ENCODE measurements around the gene KRTAP5-10.
"Not testable (repeated sequence)": the region's sequence is repeated elsewhere in the genome, so short reads cannot be mapped to it uniquely, and the experiment has no call there.

Gene KRTAP5-10

GRCh38 chr11:71535825-71536224, 29.5 kb upstream of the KRTAP5-10 start:
- Histone ChIP-seq H3K27ac (ENCODE audit: low read depth, low read length) (no peak overlapping the region), H3K36me3 (ENCODE audit: control insufficient read depth, low read length) (no peaks in the 10 kb centered on the region), H4K20me1 (ENCODE audit: control insufficient read depth, insufficient read depth, low read depth, low read length) (no peaks in the 10 kb centered on the region), H3F3A (ENCODE audit: control insufficient read depth, insufficient read depth) (no peaks in the 10 kb centered on the region), H3K4me1 (ENCODE audit: control insufficient read depth, low read length) (no peaks in the 10 kb centered on the region), H3K79me2 (ENCODE audit: control insufficient read depth, low read length) (no peaks in the 10 kb centered on the region), H3K9me2 (replicated peaks; ENCODE audit: control insufficient read depth, low read length) (no peaks in the 10 kb centered on the region), H3K4me2 (ENCODE audit: low read length) (no peak overlapping the region), H3K4me3 (ENCODE audit: low read length) (no peak overlapping the region), H3K27me3 (ENCODE audit: control insufficient read depth, low read length) (peaks cover 4% of the 10 kb centered on the region), H3K9me3 (ENCODE audit: control insufficient read depth, insufficient read depth, low read length) (peaks cover 3% of the 10 kb centered on the region)
- TF ChIP-seq, protein P1, sequence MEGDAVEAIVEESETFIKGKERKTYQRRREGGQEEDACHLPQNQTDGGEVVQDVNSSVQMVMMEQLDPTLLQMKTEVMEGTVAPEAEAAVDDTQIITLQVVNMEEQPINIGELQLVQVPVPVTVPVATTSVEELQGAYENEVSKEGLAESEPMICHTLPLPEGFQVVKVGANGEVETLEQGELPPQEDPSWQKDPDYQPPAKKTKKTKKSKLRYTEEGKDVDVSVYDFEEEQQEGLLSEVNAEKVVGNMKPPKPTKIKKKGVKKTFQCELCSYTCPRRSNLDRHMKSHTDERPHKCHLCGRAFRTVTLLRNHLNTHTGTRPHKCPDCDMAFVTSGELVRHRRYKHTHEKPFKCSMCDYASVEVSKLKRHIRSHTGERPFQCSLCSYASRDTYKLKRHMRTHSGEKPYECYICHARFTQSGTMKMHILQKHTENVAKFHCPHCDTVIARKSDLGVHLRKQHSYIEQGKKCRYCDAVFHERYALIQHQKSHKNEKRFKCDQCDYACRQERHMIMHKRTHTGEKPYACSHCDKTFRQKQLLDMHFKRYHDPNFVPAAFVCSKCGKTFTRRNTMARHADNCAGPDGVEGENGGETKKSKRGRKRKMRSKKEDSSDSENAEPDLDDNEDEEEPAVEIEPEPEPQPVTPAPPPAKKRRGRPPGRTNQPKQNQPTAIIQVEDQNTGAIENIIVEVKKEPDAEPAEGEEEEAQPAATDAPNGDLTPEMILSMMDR (IDR thresholded peaks at IDR 0.05; ENCODE audit: low read depth, low read length, poor library complexity, severe bottlenecking): no peak
- TF ChIP-seq EZH2phosphoT487 (IDR thresholded peaks at IDR 0.05; ENCODE audit: borderline replicate concordance, low read length): no peak

- Histone ChIP-seq H3F3A (ENCODE audit: control insufficient read depth, insufficient read depth) (no peaks in the 10 kb centered on the region), H3K27me3 (ENCODE audit: control insufficient read depth, low read length) (peaks cover 10% of the 10 kb centered on the region), H3K79me2 (ENCODE audit: control insufficient read depth, low read length) (no peaks in the 10 kb centered on the region), H3K4me2 (ENCODE audit: low read length) (no peak overlapping the region), H3K36me3 (ENCODE audit: control insufficient read depth, low read length) (no peaks in the 10 kb centered on the region), H4K20me1 (ENCODE audit: control insufficient read depth, insufficient read depth, low read depth, low read length) (no peaks in the 10 kb centered on the region), H3K9me3 (ENCODE audit: control insufficient read depth, insufficient read depth, low read length) (peaks cover 3% of the 10 kb centered on the region), H3K4me1 (ENCODE audit: control insufficient read depth, low read length) (no peaks in the 10 kb centered on the region), H3K9me2 (replicated peaks; ENCODE audit: control insufficient read depth, low read length) (no peaks in the 10 kb centered on the region), H3K27ac (ENCODE audit: low read depth, low read length) (no peak overlapping the region), H3K4me3 (ENCODE audit: low read length) (no peak overlapping the region)
- TF ChIP-seq, protein P1 (IDR thresholded peaks at IDR 0.05; ENCODE audit: low read depth, low read length, poor library complexity, severe bottlenecking): no peak
- TF ChIP-seq EZH2phosphoT487 (IDR thresholded peaks at IDR 0.05; ENCODE audit: borderline replicate concordance, low read length): no peak
Observed at GRCh38 chr11:71537537-71537936, 27.8 kb upstream of the KRTAP5-10 start.

DNA sequence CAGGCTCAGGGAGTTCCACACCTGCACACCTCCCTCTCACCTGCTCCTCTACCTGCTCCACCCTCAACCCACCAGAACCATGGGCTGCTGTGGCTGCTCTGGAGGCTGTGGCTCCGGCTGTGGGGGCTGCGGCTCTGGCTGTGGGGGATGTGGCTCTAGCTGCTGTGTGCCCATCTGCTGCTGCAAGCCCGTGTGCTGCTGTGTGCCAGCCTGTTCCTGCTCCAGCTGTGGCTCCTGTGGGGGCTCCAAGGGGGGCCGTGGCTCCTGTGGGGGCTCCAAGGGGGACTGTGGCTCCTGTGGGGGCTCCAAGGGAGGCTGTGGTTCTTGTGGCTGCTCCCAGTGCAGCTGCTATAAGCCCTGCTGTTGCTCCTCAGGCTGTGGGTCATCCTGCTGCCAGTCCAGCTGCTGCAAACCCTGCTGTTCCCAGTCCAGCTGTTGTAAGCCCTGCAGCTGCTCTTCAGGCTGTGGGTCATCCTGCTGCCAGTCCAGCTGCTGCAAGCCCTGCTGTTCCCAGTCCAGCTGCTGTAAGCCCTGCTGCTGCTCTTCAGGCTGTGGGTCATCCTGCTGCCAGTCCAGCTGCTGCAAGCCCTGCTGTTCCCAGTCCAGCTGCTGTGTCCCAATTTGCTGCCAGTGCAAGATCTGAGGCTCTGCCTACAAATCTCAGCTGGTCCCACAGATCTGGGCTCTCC, 27.2 kb upstream of the KRTAP5-10 start, which contains the start of gene KRTAP5-8:
TSS of gene KRTAP5-8 (plus strand) at position 49 of the 689 bp plus-strand sequence. CDS start at position 80, 31 bp downstream.
- H3K4me3 ChIP-seq (ENCODE audit: low read length); H3K79me2 ChIP-seq (ENCODE audit: control insufficient read depth, low read length); H3K9me3 ChIP-seq (ENCODE audit: control insufficient read depth, insufficient read depth, low read length); H3K27ac ChIP-seq (ENCODE audit: low read depth, low read length); H3K9me2 ChIP-seq (replicated peaks; ENCODE audit: control insufficient read depth, low read length); H3F3A ChIP-seq (ENCODE audit: control insufficient read depth, insufficient read depth); H3K4me1 ChIP-seq (ENCODE audit: control insufficient read depth, low read length); H3K36me3 ChIP-seq (ENCODE audit: control insufficient read depth, low read length); H4K20me1 ChIP-seq (ENCODE audit: control insufficient read depth, insufficient read depth, low read depth, low read length); H3K4me2 ChIP-seq (ENCODE audit: low read length): not testable (repeated sequence)
- peaks cover 13% of the 10 kb centered on the region for H3K27me3 ChIP-seq (ENCODE audit: control insufficient read depth, low read length)

GRCh38 chr11:71538666-71538990, 26.7 kb upstream of the KRTAP5-10 start:
- H3K27me3 ChIP-seq (ENCODE audit: control insufficient read depth, low read length): peaks cover 18% of the 10 kb centered on the region
- no peak overlapping the region for H3K4me3 ChIP-seq (ENCODE audit: low read length)
- no peaks in the 10 kb centered on the region for H3K36me3 ChIP-seq (ENCODE audit: control insufficient read depth, low read length)
- H3K4me2 ChIP-seq (ENCODE audit: low read length): no peak overlapping the region
- H3F3A ChIP-seq (ENCODE audit: control insufficient read depth, insufficient read depth): no peaks in the 10 kb centered on the region
- peaks cover 3% of the 10 kb centered on the region for H3K9me3 ChIP-seq (ENCODE audit: control insufficient read depth, insufficient read depth, low read length)
- H3K27ac ChIP-seq (ENCODE audit: low read depth, low read length): no peak overlapping the region
- no peaks in the 10 kb centered on the region for H3K79me2 ChIP-seq (ENCODE audit: control insufficient read depth, low read length)
- H3K4me1 ChIP-seq (ENCODE audit: control insufficient read depth, low read length): no peaks in the 10 kb centered on the region
- H4K20me1 ChIP-seq (ENCODE audit: control insufficient read depth, insufficient read depth, low read depth, low read length): no peaks in the 10 kb centered on the region
- no peaks in the 10 kb centered on the region for H3K9me2 ChIP-seq (replicated peaks; ENCODE audit: control insufficient read depth, low read length)
- TF ChIP-seq EZH2phosphoT487 (IDR thresholded peaks at IDR 0.05; ENCODE audit: borderline replicate concordance, low read length): no peak
- TF ChIP-seq, protein P1 (IDR thresholded peaks at IDR 0.05; ENCODE audit: low read depth, low read length, poor library complexity, severe bottlenecking): no peak

All from DOHH2 (cell line).